HG03139 (cell line): ENCODE results near the gene RIPK3.
"Not testable (repeated sequence)": the region's sequence is repeated elsewhere in the genome, so short reads cannot be mapped to it uniquely, and the experiment has no call there.

Experiments used
- ATAC-seq: cut with Tn5 transposase; IDR thresholded peaks from one replicate; pipeline ENCODE4 v1.9.1; 2021; ENCODE audit not compliant: unreplicated experiment

The RIPK3 gene

GRCh38 chr14:24339284-24340151, at the start of gene RIPK3:
TSS of gene RIPK3 (minus strand) at chr14:24339991. CDS start at chr14:24339826, 165 bp downstream.
- peak; percentile 84 for ATAC-seq

GRCh38 chr14:24389226-24389848, 49.5 kb upstream of the RIPK3 start:
- no peak for ATAC-seq

- ATAC-seq = no peak
These were observed 48.8 kb upstream of the RIPK3 start for GRCh38 chr14:24388474-24389179.

- ATAC-seq = not testable (repeated sequence)
These were observed 47.8 kb upstream of the RIPK3 start for GRCh38 chr14:24387579-24387978.

GRCh38 chr14:24387009-24387345, 47.2 kb upstream of the RIPK3 start:
- no peak for ATAC-seq

GRCh38 chr14:24385524-24385923, 45.7 kb upstream of the RIPK3 start:
- ATAC-seq = no peak

GRCh38 chr14:24384169-24384568, 44.4 kb upstream of the RIPK3 start:
- no peak for ATAC-seq

- no peak for ATAC-seq
These were observed 42.2 kb upstream of the RIPK3 start for GRCh38 chr14:24382064-24382371.

- no peak for ATAC-seq
These were observed 41.7 kb upstream of the RIPK3 start for GRCh38 chr14:24381363-24382063.

- no peak for ATAC-seq
These were observed 40.3 kb upstream of the RIPK3 start for GRCh38 chr14:24379907-24380730.

- ATAC-seq = no peak
These were observed 39.5 kb upstream of the RIPK3 start for GRCh38 chr14:24378981-24379906.

- no peak for ATAC-seq
These were observed 38.5 kb upstream of the RIPK3 start for GRCh38 chr14:24378327-24378726.

- ATAC-seq = no peak
These were observed 37.9 kb upstream of the RIPK3 start for GRCh38 chr14:24377657-24378056.

- ATAC-seq = no peak
These were observed 37.3 kb upstream of the RIPK3 start for GRCh38 chr14:24377126-24377525.

GRCh38 chr14:24376448-24377070, 36.8 kb upstream of the RIPK3 start:
- ATAC-seq = no peak

GRCh38 chr14:24372701-24373416, 33.1 kb upstream of the RIPK3 start:
- ATAC-seq = no peak

- ATAC-seq = not testable (repeated sequence)
These were observed 31.8 kb upstream of the RIPK3 start for GRCh38 chr14:24371605-24372004.

GRCh38 chr14:24370748-24371147, 31.0 kb upstream of the RIPK3 start:
- no peak for ATAC-seq
